SW 1271 (cell line): ENCODE measurements around the gene DIRAS1.
"Not testable (repeated sequence)": the region's sequence is repeated elsewhere in the genome, so short reads cannot be mapped to it uniquely, and the experiment has no call there.

Experiments
- DNase-seq, 2 experiments: peaks; one replicate each; lab custom pipeline; 2025; lab: John Stamatoyannopoulos, UW

DIRAS1 gene

GRCh38 chr19:2711172-2711874 is 9.8 kb downstream of the DIRAS1 start:
- no peak for DNase-seq

DNA sequence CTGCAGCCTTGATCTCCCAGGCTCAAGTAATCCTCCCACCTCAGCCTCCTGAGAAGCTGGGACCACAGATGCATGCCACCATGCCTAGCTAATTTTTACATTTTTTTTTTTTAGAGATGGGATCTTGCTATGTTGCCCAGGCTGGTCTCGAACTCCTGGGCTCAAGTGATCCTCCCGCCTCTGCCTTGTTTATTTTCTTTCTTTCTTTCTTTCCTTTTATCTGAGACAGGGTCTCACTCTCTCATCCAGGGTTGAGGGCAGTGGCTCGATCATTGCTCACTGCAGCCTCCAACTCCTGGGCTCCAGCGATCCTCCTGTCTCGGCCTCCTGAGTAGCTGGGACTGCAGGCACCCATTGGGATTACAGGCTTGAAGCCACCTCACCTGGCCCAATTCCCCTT is 14.9 kb downstream of the DIRAS1 start:
- DNase-seq: no peak

DNA sequence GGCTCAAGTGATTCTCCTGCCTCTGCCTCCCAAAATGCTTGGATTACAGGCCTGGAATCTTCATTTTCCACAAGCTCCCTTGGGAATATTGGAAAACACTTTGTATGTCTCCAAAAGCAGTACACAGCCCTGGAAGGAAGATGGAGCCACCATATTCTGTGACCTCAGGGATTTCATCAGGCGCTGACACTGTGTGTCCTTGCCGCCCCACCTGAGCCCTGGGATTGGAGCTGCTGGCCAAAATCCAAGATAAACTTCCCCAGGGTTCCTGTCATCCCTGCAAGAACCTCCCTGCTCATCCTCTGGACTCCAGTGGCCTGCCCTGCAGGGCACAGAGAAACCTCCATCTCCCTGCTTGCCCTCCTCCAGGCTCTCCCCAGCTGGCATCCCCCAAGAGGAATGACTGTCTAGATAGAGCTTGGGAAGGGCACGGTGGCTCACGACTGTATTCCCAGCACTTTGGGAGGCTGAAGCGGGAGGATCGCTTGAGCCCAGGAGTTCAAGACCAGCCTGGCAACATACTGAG is 17.4 kb downstream of the DIRAS1 start:
- no peak for DNase-seq

DNA sequence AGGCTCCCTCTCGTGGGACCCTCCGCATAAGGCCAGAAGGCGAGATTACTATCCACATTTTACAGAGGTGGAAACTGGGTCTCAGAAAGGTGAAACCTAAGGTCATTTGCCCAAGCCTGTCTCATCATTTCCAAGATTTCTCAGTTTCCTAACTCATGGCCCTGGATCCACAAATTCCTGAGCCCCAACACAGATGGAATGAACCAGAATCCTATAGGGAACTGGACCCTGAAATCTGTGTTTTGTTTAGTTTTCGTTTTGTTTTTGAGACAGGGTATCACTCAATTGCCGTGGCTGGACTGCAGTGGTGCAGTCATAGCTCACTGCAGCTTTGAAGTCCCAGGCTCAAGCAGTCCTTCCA is 18.1 kb downstream of the DIRAS1 start:
- no peak for DNase-seq

DNA sequence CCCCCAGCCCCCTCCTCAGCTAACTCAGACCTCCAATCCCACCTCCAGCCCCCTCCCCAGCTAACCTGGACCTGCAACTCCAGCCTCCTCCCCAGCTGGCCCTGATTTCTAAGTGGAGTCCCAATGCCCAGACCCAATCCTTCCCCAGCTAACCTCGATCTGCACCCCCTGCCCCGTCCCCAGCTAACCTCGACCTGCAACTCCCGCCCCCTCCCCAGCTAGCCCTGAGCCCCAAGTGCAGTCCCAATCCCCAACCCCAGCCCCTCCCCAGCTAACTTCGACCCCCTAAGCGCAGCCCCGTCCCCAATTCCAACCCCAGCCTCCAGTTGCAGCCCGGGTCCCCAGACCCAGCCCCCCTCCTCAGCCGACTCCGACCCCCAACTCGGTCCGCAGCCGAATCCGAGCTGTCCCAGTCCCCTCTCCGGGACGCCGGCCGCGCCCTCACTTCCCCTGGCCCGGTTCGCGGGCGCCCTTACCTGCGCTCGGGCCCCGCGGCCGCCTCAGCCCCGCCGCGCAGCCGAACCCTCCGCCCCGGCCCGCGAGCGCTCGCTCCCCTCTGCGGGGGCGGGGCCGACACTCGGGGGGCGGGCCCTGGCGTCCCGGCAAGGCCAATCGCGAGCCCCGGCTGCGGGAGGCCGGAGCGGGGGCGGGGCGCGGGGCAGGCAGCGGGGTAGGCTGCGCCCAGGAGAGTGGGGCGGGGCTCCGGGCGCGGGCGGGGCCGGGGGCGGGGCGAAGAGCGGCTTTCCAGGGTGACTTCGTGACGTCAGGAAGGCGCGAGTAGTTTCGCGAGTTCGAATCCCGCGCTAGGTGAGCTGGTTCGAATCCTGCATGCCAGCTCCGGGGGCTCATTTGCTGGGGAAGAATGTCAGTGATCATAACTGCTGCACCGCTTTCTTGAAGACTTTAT is 18.7 kb downstream of the DIRAS1 start, which contains the start of gene GNG7:
GNG7 (minus strand) TSS at position 525 of the 907 bp plus-strand sequence. CDS start 182,006 bp downstream, outside the sequence.
- DNase-seq: peak in 1 of 2 experiments; percentile 32

- DNase-seq: no peak
Measured at GRCh38 chr19:2701361-2702169, 19.6 kb downstream of the DIRAS1 start.

GRCh38 chr19:2700660-2701360 is 20.4 kb downstream of the DIRAS1 start:
- DNase-seq: no peak

DNA sequence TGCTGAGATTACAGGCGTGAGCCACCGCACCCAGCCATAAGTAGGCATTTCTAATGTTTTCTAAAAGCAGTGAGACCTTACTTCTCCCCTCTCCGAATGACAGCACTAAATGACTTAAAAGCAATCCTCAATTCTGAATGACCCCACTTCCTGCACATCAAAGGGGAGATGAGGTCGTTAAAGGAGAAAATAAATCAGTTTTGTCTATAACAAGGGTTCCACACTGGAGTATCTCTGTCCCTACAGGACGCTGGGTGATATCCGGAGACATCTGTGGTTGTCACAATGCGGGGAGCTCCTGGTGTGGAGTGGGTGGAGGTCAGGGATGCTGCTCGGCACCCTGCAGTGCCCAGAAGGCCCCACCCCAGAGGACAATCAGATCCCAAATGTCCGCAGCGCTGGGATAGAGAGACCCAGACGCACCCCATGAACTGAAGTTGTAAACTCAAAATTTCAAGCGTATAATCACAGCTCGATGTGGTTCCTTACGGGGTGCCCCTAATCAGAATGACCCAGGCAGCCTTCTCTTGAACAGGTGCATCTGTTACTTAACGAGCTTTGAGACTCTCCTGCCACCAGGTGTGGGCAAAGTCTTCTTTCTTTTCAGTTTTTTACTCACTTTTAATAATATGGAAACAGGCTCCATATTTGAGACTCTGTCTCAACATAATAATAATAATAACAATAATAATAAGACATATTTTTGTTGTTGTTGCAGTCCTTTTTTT is 21.6 kb downstream of the DIRAS1 start:
- no peak for DNase-seq

DNA sequence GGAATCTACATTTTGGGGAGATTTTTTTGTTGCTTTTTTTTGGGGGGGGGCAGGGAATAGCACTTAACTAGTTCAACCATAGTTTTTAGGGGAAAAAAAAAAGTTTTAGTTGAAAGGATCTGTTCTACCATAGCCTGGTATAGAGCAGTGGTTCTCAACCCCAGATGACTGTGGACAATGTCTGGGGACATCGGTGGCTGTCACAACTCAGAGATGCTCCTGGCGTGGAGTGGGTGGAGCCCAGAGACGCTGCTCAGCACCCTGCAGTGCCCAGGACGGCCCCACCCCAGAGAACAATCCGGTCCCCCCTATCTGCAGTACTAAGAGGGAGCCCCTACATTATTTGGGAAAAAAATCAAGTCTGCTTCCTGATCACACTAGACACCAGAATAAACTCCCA is 27.0 kb downstream of the DIRAS1 start:
- no peak for DNase-seq

DNA sequence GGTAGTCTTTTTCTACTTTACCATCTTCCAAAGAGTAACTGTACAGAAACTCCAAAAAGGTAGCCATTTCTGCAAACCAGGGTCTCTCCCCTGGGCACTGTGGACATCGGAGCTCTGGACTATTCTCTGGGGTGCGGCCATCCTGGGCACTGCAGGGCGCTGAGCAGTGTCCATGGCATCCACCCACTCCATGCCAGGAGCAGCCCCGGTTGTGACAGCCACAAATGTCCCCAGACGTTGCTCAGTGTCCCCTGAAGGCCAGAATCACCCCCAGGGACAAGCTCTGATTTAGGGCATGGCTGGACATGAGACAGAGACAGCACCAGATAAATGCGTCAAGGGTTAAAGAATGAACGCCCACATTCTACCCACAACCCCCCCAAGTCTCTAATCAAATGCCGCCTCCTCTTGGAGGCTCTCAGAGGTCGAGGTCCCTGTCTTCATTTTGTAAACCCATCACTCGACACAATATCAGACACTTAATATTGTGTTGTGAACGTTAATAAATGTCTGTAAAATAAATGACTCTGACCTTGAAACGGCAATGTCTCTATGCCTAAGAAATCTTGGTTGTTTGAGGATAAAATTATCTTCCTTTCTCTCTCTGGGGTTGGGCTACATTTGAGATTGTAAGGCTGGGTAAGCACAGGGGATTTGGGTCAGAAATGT is 27.5 kb downstream of the DIRAS1 start:
- no peak for DNase-seq

GRCh38 chr19:2691951-2692350 is 29.2 kb downstream of the DIRAS1 start:
- no peak for DNase-seq

GRCh38 chr19:2690856-2691255 is 30.3 kb downstream of the DIRAS1 start:
- DNase-seq: no peak

DNA sequence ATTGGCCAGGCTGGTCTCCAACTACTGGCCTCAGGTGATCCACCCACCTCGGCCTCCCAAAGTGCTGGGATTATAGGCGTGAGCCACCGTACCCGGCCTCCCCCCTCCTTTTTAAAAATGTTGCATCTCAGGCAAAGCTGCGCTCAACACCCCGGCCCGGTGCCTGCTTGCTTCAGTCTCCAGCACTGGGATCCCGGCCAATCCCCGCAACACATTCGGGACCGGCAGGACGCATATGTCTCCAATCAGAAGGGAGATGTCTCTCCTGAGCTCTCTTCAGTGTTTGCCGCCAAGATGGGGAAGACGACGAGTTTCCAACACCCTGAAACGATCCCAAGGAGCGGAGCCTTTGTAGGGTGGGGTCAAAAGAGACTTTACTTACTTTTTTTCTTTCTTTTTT is 34.8 kb downstream of the DIRAS1 start:
- DNase-seq: no peak

GRCh38 chr19:2685204-2685704 is 35.9 kb downstream of the DIRAS1 start:
- no peak for DNase-seq

DNA sequence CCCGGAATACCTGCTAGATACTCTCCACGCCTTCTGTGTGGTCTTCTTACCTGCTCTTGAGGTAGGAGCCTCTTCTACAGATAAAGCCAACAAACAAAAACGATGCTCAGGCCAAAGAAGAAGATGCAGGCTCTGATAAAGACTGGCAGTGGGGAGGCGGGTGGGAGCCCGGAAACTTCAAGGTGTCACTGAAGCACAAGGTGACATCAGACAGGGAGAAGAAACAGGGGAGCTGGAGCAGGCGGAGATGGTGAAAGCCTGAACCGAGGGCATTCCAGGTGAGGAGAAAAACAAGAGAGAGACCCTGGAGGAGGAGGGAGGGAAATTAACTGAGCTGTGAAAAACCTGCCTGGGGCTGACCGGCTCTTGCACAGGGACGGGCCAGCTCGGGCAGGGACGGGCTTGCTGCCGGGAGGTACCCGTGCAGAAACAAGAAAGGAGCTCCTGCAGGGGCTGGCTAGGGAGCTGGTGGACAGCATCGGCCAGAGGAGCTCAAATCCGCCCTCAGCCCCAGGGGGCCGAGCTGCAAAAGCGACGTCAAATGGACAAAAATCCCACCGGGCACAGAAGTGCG is 37.7 kb downstream of the DIRAS1 start:
- DNase-seq: no peak

DNA sequence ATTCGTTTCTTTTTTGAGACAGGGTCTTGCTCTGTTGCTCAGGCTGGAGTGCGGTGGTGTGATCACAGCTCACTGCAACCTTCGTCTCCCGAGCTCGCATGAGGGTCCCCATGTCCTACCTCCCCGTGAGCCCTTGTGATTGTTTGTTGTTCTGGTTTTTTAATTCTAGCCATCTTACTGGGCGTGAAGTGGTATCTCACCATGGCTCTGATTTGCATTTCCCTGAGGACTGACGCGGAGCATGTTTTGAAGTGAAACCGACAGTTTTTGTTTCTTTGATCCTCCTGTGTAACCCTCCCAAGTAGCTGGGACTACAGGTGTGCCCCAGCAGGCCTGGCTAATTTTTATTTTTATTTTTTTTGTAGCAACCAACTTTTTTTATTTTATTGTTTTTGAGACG is 40.4 kb downstream of the DIRAS1 start:
- DNase-seq: no peak

- no peak for DNase-seq
Measured at GRCh38 chr19:2679439-2679838, 41.7 kb downstream of the DIRAS1 start.

GRCh38 chr19:2678948-2679347 is 42.2 kb downstream of the DIRAS1 start:
- DNase-seq: not testable (repeated sequence)

DNA sequence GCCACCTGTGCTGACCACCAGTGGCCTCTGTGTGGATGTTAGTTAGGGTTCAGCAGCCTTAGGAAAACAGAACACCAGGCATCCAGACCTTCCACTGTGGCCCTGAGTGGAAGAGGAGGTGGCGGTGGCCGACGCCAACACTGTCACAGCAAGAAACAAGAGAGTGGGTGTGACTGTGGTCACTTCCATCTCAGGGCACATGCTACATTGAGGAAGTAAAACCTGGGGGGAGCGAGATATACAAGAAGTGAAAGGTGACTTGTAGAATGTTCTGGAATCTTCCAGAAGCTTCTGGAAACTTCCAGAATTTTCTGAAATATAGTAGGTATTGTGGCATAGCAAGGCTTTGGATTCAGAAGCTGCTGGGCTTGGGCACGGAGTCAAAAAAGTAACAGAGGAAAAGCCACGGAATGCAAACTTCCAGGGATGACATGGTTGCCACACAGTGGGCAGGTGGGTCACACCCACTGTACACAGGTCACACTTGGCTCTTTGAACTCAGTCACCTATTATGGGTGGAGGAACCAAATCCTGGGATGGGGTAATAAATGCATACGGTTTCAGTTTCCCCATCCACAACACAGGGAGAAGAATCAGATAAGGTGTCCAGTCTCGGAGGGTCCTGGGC is 43.0 kb downstream of the DIRAS1 start:
- DNase-seq: no peak
